ENCODE data around the gene PPHLN1.

Gene PPHLN1

DNA sequence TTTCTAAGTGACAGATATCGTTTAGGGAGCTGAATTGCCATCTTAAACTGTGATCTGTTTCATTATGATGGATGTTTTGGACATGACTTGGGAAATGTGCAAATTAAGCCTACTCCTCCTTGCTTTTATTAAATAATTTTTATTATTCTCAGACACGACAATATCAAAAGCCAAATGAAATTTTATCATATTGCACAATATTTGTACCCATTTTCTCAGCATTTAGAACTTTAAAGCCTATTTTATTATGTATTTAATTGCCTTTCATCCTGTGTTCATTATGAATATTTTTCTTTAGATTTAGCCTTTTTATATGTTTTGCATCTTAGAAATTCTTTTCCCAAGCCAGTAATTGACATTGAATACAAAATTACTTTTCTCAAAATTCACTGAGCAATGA lies 102.9 kb downstream of the PPHLN1 start:
- DNase-seq (ENCODE audit: insufficient read length, low spot score), result no peak
- FAIRE-seq, result no peak

DNA sequence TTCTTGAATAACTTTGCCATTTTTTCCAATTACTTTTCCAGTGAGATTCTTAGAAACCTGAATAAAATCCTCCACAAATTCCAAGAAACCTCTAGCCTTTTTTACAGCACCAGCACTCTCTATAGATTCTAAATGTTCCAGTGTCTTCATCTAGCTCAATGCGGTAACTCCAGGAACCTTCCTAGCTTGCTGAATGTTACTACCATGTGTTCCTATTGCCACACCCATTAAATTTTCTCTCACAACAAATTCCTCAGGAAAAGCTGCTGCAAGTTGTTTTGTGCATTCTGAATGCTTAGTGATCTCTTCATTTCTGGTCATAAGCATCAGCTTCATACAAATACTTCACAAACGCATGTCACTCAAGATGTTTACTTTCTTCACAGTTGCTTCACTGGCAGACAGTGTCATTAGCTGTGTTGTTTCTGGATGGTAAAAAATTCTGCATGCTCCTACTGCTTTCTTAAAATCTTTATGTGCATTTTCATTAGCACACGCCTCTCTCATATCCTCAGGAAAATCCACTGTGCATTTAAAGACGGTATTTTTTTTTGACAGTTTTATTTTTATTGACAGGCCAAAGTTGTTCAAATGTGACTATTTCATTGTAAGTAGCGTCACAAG lies 106.7 kb downstream of the PPHLN1 start:
- FAIRE-seq (no peak), DNase-seq (ENCODE audit: insufficient read length, low spot score) (no peak)

DNA sequence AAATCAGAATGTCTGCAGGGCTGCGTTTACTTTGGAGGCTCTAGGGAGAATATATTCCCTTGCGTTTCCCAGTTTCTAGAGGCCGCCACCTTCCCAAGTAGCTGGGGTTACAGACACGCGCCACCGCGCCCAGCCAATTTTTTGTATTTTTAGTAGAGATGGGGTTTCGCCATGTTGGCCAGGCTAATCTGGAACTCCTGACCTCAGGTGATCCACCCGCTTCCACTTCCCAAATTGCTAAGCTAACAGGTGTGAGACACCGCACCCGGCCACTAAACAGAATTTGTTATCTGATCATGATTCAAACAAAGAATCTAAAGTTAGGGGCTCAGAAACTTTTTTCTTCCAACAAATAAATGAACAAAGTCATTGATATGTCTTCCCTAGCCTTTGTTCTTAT lies 114.6 kb downstream of the PPHLN1 start:
- DNase-seq (ENCODE audit: insufficient read length, low spot score) (no peak), FAIRE-seq (no peak)

DNA sequence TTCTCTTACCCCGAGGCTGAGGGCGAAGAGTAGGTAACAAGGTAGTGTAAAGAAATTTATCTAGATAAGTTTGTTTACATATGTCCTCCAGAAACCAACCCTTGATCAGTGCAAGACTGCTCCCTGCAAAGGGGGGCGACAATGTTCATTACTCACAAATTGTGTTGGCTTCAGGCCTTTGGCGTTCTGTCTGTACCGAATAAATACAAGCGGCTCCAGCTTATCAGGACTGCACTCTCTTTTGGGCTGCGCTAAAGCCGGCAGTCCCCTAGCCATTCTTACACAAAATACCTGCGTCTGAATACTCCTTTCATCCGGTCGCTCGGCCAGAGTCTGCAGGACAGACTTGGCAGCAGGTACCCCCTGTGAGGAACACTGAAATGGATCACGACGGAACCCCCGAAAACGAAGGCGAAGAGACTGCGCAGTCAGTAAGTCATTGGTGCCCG lies 116.4 kb downstream of the PPHLN1 start:
- FAIRE-seq (no peak), DNase-seq (ENCODE audit: insufficient read length, low spot score) (no peak)

DNA sequence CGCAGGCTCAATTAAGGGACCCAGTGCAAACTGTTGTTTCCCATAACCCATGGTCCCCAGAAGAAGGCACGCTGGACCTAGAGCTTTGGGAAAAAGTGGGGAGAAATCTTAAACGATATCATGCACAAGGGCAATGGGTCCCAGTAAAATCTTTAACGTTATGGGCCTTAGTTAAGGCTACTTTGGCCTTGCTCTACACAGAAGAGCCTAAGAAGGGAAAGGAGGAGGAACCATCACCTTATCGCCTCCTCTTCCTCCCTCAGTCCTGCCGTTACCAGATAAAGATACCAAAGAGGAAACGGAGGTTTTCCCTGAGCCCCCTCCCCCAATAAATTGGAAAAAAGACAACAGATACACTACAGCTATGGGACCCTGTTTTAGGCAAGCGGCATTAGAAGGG lies 116.9 kb downstream of the PPHLN1 start:
- no peak for FAIRE-seq

DNA sequence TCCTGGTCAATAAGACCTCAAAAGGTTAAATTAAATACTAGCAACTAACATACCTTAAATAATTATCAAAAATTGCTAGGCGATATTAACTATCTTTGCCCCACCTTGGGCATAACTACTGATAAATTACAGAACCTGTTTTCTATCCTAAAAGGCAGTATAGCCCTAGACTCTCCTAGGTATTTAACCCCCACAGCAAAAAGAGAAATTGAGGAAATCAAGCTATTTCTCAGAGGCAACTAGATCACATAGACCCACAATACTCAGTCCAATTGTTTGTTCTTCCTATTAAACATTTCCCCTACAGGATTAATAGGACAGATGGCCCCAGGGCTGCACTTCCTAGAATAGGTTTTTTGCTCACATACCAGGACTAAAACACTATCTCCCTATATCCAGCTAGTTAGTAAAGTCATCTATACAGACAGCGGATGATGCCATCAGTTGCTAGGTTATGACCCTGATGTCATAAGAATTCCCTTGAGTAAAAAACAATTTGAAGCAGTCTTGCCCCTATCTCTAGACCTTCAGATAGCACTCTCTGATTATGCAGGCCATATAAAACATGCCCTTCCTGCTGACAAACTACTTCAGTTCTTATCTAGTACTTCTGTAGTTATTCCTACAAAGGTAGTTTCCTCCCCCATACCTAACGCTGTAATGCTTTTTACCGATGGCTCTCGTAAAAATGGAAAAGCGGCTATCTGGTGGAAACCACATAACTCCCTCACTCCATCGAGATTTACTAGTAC lies 118.4 kb downstream of the PPHLN1 start:
- DNase-seq (ENCODE audit: insufficient read length, low spot score) (no peak), FAIRE-seq (no peak)

More for the DNA sequence above, 116.9 kb downstream of the PPHLN1 start:
- no peak for DNase-seq (ENCODE audit: insufficient read length, low spot score)

DNA sequence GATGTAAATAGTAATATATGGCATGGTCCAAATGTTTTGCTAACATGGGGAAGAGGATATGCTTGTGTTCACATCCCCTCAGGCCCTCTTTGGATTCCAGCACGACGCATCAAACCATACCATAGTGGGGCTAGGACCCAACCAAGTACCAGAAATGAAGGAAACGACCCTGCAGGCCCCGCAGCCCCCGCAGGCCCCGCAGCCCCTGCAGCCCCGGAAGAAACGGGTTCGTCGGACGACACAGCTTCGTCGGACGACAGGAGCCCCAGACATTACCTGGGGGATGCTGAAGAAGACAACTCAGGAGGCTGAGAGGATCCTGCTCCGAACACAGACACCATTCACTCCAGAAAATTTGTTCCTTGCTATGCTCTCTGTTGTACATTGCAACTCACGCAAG lies 119.9 kb downstream of the PPHLN1 start:
- DNase-seq (ENCODE audit: insufficient read length, low spot score) (no peak), FAIRE-seq (no peak)

DNA sequence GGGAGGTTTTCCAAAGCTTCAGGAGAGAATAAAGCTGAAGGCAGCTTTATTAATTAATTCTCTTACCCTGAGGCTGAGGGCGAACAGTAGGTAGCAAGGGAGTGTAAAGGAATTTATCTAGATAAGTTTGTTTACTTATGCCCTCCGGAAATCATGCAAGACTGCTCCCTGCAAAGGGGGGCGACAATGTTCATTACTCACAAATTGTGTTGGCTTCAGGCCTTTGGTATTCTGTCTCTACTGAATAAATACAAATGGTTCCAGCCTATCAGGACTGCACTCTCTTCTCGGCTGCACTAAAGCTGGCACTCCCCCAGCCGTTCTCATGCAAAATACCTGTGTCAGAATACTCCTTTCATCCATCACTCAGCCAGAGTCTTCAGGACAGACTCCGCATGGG lies 120.8 kb downstream of the PPHLN1 start:
- FAIRE-seq (no peak), DNase-seq (ENCODE audit: insufficient read length, low spot score) (no peak)

DNA sequence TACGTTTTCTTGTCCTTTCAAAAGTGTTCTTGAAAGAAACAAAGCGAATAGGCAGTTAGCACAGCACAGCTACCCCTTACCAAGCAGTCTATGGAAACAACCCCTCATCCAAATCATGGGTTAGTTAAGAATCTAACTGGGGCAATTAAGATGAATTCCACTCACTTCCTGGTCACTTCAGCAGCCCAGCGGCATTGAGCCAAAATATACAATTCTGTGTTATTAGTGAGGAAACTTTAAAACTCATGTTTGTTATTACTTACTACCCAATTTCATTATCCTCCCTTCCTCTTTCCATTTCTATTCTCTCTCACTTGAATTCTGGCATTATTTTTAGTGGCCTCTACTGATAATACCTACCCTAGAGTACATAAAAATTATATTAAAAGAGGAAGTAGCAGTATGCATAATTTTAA lies 121.4 kb downstream of the PPHLN1 start:
- DNase-seq (ENCODE audit: insufficient read length, low spot score) (no peak), FAIRE-seq (no peak)

DNA sequence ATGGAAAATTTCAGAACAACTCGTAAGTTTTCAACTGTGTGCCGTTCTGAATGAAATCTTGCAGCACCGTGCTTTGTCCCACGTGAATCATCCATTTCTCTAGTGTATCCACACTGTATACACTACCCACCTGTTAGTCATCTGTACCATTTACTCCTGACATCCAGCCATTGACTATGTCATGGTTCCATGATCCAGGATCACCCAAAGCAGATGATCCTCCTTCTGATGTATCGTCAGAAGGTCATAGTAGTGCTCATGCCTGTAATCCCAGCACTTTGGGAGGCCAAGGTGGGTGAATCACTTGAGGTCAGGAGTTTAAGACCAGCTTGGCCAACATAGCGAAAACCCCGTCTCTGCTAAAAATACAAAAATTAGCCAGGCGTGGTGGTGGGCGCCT lies 122.9 kb downstream of the PPHLN1 start:
- FAIRE-seq, result no peak
- no peak for DNase-seq (ENCODE audit: insufficient read length, low spot score)

DNA sequence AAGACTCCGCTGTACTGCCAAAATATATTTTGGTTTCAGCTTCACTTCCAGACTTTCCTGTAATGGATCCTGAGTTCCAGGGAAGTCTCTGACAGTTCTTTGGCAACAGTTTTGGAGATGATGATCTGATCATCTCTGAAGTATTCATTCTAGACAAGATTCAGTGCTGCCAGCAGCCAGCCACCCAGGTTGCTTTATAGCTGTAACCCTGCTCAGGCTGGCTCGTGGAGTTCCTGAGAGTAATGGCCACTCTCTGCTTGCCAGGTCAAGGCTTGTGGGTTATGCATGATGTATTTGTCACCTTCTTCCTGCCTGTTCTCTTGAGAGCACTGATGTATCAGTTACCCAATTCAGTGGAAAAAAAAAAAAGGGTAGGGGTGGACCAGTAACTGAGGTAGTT lies 124.3 kb downstream of the PPHLN1 start:
- no peak for DNase-seq (ENCODE audit: insufficient read length, low spot score)
- no peak for FAIRE-seq

DNA sequence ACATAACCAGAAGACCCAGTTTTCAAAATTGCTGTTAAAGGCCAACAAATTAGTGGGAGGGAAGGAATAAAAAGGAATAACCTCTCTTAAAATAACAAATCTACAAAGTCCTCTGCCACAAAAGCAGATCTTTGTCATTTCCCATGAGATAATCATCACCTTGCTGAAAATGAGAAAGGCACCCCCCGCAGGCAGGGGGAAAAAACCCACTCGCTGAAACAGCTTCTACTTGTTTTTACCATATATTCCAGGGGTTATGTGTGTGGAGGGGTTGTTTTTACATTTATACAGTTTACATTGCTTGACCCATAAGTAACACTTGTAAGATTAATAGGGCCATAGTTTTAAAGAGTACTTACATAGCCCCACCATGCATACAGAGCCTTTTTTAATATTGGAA lies 132.6 kb downstream of the PPHLN1 start:
- FAIRE-seq (no peak), DNase-seq (ENCODE audit: insufficient read length, low spot score) (no peak)

DNA sequence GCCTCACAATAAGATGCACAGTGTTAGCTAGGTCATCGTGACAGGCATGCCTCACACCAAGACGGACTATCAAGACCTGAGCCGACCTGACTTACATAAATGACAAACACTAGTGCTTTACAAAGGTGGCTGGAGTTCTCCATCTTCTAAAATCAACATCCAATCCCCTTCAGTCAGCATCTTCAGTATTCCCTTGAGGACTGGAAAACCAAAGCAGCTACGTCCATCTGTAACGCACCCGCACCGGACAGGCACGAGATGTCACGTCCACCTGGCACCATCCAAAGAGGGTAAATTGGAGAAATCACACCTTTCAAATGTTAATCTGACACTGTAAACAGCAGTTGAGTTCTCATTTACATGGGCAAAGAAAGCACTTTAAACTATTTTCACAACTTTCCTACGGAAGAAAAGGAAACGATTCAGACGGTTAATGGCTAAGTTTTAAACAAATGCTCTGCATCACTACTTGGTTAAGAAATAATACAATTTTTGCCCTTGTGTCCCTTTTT lies 133.4 kb downstream of the PPHLN1 start:
- FAIRE-seq (no peak), DNase-seq (ENCODE audit: insufficient read length, low spot score) (no peak)

DNA sequence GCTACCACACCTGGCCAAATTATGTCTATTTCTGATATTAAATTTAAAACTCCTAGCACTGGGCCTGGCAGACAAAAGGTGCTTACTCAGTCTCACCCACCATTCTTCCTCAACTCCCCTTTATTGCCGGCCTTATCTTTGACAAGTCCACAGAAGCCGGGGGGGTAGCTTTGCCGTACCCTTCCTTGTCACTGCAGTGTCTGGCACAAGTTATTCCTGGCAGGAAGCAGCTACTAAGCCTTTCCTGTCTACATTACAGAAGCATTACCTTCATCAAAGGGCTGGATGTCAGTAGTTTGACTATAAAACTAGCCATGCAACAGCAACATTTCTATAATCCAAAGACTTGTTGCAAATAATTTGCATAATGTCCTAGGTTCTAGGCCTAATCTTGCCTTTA lies 136.5 kb downstream of the PPHLN1 start:
- FAIRE-seq (no peak), DNase-seq (ENCODE audit: insufficient read length, low spot score) (no peak)

DNA sequence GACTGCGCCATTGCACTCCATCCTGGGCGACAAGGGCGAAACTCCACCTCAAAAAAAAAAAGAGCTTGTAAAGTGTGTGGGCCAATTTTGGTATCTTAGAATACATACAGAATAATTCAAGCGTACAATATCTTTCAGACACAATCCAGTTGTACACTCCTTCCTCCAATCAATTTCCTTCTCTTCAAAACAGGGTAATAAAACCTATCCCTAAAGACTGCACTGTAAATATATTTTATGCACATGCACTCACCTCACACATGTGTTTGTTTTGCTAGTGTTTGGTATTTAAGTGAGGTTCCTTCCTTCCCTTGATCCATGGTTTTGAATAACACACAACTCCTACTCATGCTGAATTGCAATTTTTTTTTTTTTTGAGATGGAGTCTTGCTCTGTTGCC lies 137.7 kb downstream of the PPHLN1 start:
- FAIRE-seq (no peak), DNase-seq (ENCODE audit: insufficient read length, low spot score) (no peak)

DNA sequence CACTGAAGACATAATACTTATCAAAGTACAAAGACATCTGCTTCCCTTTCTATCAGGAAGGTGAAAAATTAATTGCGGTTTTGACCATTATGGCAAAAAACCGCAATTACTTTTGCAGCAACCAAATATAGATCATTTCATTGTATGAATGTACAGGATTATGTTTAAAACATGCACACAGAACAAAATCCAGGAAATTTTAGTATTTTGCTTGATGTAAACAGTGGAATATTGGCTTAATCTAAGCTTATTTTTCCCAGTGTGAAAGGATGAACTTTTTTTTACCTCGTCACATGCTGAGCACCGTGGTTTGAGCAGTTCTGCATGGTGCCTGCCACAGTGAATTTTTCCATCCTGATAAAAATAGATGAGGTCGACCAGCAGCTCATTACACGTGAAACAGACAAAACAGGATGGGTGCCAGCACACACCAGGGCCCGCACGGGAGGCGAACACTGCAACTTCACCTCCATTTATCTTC lies 142.4 kb downstream of the PPHLN1 start:
- FAIRE-seq (no peak), DNase-seq (ENCODE audit: insufficient read length, low spot score) (no peak)

DNA sequence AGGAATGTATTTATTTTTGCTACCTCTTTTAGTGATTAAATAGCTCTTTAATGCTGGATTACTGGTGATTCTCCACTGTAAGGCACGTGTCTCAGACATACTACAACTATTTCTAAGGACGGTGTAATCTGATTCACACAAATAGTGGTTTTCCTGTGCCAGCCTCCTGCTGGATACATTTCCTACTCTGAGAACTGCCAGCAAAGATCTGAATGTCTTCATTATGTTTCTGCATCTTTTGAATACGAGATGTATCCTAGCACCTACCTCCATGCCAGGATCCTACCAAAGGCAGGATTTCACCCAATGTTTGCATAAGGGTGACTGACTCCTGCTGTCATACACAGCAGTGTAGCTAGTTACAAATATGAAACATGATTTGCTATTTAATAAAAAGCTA lies 143.0 kb downstream of the PPHLN1 start:
- FAIRE-seq (no peak), DNase-seq (ENCODE audit: insufficient read length, low spot score) (no peak)

DNA sequence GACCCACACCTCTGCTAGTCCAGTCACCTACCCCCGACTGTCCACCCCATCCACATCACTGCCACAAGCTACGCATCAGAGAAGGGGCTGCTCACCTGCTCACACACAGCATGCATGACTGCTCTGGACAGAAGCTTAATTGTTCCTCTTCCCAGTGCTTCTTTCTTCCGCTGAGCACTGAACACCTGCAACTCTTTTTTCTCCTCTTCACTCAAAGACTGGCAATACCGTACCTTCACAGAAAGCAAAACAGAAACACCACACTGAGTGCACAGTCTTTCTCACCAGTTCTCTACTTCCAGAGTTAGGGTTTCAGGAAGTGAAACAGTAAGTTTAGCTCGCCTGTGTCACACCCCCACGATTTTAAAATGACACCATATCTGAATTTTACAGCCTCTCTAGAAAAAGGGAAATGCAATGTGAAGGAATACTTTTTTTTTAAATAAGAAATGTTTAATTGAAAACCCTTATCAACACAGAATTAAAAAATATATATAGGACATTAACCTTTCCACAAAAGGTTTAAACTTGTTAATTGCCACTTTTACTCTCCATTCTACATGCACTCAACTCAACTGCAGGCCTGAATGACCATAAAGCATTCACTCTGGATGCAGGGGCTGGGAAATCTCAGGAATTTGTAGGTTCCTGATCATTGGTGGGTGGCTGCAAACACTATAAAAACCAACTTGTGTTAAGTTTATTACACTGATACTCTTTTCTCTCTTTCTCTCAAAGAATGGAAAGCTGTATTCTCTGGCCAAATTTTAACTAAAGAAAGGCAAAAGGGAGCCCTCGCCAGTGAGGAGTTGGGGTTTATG lies 143.6 kb downstream of the PPHLN1 start:
- no peak for FAIRE-seq
- DNase-seq (ENCODE audit: insufficient read length, low spot score), result no peak

DNA sequence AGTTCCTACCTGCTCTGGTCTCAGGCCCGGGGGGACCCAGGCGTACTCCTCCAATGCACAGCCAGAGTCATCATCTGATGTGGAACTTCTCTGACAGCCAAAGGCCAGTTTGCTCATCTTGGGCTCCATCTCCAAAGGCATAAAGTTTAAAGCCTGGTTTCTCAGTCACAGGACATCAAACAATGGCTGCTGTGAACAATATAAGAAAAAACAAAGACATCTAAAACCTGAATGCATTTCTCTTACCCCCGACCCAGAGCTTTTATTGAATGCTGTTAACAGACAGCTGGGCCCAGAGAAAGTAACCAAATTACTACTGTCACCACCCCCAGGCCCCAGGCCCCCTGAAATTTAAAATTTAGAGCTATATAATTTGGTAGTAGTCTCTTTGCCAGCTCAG lies 146.4 kb downstream of the PPHLN1 start:
- DNase-seq (ENCODE audit: insufficient read length, low spot score), result no peak

DNA sequence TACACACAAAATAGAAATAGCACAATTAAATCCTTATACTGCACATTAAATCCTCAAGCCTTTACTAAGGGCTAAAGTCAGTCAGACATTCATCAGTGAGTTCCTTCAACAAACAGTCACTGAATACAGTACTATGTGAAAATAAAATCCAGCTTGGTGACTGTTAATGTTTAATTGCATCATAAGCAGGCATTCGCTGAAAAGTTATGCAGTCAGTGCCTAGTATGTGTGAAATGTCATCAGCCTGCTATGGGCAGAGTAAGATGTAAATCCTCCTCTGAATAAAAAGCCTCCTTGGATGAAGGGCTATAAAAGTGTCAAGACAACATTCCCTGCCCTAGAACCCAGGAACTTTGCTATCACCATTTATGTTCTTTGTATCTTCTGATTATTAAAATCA lies 147.2 kb downstream of the PPHLN1 start:
- DNase-seq (ENCODE audit: insufficient read length, low spot score), result no peak
- no peak for FAIRE-seq

More for the DNA sequence above, 146.4 kb downstream of the PPHLN1 start:
- FAIRE-seq, result no peak

DNA sequence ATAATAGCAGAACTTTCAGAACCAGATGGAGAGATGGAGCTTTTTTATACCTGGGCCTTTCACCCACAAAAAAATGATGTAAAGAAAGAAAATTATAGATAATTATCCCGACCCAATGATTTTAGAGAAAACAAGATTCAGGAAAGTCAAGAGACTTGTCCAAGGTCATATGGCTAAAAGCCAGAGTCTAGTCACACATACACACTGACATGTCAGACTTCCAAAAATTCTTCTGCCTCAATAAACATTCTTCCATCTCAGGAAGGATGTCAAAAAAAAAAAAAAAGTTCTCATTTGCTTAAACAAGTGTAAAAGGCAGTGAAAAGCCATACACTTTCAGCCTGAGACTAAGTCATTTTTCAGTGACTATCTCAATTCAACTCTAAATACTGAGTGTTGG lies 147.6 kb downstream of the PPHLN1 start:
- FAIRE-seq (no peak), DNase-seq (ENCODE audit: insufficient read length, low spot score) (no peak)
